GM21526 (cell line): Measurements from ENCODE around the gene IFNA6.
"Not testable (repeated sequence)": the region's sequence is repeated elsewhere in the genome, so short reads cannot be mapped to it uniquely, and the experiment has no call there.

ENCODE experiments used
- ATAC-seq: cut with Tn5 transposase; IDR thresholded peaks from one replicate; pipeline ENCODE4 v1.9.1; 2021; ENCODE audit warnings: moderate library complexity; ENCODE audit not compliant: unreplicated experiment, low FRiP score

Gene IFNA6

DNA sequence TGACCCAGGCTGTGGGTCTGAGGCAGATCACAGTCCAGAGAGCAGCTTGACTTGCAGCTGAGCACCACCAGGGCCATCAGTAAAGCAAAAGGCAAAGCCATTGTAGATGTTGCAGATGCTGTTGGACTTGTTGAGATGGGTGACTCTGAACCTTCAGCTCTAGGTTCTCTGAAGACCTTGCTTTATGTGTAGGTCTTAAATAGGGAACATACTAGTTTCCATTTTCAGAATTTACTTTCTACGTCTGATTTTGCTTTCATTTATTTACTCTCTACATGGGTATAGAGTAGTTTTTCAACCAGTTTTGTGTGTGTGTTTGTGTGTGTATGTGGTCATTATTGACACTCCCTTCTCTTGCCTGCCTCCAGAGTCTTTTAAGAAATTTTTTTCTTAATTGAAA, at the start of gene IFNA6:
IFNA6 (minus strand) TSS at position 101 of the 400 bp plus-strand sequence; CDS start at position 101, 0 bp downstream.
- no peak for ATAC-seq

GRCh38 chr9:21399956-21400355, 49.3 kb upstream of the IFNA6 start:
- no peak for ATAC-seq

DNA sequence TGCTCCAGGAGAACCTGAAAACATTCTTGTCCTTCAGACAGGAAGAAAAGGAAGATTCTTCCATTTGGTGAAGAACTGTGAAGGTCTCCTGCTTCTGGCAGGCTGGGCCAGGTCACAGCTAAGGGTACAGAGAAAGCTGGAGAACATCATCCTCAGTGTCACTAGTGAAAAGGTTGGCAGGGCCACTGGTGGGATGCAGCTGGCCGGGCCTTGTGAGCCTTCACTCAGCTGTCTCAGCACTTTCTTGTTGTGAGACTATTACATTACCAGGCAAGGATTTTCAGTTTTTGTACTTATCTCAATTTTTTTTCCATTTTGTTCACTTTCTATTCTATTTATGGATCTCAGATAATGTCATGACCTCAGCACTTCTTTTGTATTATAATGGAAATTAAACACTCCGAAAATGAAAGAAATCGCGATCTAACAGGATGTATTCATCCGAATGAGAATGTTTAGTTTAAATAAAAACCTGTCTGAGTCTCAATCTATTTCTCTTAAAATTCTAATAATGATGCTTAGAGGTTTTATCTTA, 48.3 kb upstream of the IFNA6 start:
- ATAC-seq: no peak

DNA sequence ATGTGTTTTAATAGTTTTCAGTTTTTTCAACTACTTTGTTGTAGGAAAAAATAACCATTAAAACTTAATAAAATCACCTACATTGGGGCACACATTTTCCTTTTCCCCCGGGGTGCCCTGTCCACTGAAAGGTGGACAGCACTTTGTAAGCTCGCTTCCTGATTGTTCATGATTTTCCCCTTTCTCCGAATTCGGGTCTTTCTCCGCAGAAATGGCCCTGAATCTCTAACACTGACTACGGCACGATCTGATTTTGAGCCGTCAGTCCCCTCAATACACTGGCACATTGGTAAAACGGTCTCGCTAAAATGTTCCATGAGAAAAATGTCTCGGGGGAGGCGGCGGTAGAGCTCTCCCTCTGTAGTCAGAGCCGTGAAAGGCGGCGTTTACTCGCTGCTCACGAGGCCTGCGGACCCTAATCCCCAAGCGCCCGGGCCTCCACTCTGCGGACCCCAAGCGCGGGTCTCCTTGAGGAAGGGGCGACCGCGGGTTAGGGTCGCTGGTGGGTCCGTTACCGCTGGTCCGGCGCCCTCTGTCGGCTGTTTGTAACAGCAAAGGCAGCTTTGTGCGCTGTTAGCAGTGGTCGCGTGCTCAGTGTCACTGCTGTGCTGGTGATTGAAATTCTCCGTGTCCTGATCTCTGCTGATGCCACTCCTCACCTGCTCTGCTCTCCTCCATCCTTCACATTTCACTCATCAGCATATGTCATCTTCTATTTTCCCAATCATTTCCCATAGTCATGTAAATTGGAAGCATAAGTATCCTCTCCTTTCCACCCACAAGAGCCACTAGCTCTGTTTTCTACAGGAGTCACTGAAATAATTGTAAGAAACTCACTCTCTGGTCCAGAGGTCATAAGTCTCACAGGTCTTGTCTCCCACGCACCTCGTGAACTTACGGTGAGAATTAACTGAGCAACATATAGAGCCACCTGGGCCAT, 45.4 kb upstream of the IFNA6 start:
- ATAC-seq: peak; percentile 71

DNA sequence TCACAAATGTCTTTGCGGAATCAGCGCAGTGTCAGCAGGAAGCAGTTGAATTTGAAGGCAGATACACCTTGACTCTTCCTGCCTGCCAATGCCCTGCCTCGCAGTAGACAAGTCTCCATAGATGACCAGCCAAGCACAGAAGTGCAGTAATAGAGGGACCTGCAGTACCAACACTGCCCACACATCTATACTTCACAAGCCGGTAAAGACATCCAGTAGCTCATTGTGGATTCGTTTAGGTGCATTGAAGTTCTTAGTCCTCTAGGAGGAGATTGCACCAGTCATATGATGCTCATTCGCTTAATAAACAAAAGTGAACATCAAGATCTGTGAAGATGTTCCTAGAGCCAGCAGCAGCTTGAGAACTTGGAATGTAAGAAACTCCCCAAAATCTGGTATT, 41.6 kb upstream of the IFNA6 start:
- ATAC-seq: peak; percentile 70

DNA sequence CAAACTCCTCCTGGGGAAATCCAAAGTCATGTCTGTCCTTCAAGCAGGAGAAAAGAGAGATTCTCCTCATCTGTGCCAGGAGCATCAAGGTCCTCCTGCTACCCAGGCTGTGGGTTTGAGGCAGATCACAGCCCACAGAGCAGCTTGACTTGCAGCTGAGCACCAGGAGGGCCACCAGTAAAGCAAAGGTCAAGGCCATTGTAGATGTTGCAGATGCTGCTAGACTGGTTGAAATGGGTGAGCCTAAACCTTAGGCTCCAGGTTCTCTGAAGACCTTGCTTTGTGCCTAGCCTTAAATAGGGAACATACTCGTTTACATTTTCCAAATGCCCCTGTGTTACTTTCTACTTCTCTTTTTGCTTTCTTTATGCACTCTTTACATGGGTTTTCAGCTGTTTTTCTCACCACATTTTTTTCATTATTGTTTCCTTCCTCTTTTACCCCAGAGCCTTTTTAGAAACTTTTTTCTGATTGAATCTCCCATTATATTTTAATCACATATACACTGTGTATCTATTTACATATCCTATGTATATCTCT, 34.5 kb upstream of the IFNA6 start, which contains the start of gene IFNA2:
IFNA2 (minus strand) TSS at position 268 of the 540 bp plus-strand sequence; CDS start at position 199, 69 bp downstream.
- ATAC-seq: peak; percentile 29

DNA sequence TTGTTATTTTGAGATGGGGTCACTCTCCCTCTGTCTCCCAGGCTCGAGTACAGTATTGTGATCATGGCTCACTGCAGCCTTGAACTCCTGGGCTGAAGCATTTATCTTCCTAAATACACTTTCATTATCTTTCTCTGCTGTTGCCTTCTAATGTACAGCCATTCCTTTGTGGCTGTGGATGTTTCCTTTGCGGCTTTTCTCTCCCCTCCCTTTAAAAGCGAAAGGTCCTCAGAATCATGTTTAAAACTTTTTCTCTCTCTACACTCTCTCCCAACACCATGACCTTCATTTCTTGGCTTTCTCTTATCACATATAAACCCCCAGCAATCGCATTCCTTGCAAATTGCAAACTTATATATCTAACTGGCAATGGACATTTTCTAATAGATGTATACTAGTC, 32.9 kb upstream of the IFNA6 start:
- ATAC-seq: no peak

DNA sequence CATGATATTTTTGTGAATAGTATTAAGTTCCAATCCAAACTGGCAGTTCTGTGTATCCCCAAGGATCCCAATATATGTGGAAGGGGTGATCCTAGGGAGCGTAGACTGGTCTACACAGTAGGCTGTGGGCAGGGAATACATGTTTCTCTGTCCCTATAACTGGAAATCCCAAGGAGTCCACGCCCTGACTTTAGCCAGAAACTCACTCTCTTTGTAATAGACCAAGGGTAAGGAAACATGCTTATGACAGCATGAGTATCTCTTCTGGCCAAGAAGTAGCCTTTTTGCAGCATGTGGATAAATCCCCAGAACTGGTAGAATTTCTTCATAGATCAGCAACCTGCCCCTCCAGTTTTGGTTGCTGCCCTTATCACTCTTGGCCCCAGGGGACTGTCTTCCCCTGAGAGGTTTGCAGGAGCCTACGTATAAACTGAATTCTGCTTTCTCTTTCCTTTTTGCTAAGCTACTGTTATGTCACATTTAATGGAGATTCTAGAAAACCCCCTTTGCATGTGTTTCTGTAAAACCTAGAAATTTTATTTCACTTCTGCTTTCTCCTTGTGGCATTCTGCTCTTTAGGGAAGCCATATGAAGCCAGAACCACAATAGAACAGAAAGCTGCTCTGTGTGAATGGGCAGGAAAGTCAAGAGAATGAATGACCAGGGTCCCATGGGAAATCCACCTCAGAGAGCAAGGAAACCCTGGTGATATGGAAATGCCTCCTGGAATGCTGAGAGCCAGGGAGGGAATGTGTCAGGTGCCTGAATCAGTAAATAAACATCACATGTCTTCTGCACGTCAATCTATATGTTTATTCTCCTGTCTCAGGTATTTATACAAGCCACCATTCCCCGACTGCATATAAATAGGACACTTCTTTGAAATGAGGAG, 31.0 kb upstream of the IFNA6 start:
- peak; percentile 98 for ATAC-seq

DNA sequence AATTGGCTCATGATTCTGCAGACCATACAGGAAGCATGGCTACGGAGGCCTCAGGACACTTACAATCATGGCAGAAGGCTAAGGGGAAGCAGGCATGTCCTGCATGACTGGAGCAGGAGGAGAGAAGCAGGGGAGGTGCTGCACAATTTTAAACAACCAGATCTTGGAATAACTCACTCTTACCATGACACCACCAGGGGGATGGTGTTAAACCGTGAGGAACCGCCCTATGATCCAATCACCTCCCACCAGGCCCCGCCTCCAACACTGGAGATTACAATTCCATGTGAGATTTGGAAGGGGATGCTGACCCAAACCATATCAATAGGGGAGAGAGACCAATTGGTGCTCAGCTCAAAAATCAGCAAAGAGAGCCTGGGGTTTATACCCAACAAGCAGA, 20.8 kb upstream of the IFNA6 start:
- not testable (repeated sequence) for ATAC-seq

GRCh38 chr9:21367957-21368356, 17.3 kb upstream of the IFNA6 start, which contains the start of gene IFNA13:
IFNA13 (minus strand) TSS chr9:21368057; CDS start chr9:21368010, 47 bp downstream.
- ATAC-seq: no peak

DNA sequence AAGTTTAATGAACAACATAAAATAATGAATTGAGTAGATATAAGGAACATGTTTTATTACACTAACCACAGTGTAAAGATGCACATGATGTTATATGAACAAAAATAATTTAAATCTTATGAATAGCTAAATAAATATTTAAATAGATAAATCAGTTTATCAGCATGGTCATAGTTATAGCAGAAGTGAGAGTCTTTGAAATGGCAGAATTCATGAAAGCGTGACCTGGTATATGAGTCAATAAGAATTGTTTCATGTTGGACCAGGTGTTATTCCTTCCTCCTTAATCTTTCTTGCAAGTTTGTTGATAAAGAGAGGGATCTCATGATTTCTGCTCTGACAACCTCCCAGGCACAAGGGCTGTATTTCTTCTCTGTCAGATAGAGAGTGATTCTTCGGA, 16.5 kb upstream of the IFNA6 start:
- peak; percentile 93 for ATAC-seq

GRCh38 chr9:21362287-21362686, 11.6 kb upstream of the IFNA6 start:
- no peak for ATAC-seq

DNA sequence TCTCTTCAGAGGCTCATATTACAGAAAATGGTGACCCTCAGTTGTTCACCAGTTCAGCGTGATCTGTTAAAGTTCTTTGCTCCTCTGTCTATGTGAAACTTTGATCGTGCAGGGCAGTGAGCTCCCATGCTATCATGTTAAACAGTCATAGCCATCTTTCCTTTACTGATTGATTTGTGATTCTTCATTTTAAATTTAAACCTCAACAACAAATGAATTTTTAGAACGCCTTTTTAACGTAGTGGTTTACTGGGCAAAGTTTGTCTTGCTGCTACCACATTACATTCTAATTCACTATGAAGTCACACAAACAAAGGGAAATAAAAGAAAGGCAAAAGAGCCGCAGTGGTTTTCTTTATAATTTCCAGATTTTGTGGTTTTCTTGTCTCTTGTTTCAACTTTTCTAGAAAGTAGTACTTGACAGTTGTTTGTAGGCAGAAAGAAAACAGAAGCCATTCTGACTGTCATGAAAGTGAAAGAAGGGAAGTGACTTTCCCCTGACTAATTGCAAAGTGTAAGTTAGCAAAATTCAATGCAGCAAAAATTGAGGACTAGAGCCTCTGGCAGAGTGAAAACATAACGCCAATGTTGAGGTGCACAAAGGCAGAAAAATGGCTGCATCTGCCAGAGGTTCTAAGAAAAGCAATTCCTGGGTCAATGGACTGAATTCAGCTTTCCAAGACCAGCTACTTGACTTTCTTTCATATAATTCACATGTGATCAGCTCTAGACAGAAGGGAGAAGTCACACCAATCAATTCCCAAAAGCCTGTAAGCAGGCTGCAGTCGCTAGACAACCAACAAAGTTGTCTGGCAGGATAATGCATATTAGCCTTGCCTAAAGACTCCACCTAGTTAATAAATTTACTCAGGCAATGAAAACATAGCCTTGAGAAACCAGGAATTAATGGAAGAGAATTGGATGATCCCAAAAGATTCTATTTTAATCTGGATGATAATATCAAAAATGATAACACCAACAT, 7.1 kb upstream of the IFNA6 start:
- ATAC-seq: peak; percentile 91

DNA sequence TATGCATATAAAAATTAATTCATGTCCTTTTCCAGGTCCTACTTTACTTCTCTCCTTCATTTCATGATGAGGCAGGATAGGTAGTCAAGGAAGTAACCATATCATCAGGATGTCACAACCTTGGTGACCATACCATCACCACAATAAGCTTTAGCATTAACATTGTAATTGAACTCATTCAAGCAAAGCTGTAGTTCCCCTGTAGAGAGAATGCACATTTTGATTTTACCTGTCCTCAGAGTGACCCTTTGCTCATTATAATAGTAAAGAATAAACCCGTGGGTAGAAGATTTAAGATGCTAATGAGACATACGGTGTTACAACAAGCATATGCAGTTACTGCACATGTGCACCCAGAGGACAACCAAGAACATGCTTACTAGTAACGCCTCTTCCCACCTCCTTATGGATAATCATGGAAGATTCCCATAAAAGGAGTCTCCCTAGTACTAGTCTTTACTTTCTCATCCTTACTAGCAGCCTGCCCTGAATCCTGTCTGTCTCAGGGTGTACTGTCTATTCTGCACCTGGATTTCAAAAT, 2.2 kb downstream of the IFNA6 start:
- no peak for ATAC-seq

GRCh38 chr9:21340735-21341134, 10.0 kb downstream of the IFNA6 start:
- no peak for ATAC-seq

DNA sequence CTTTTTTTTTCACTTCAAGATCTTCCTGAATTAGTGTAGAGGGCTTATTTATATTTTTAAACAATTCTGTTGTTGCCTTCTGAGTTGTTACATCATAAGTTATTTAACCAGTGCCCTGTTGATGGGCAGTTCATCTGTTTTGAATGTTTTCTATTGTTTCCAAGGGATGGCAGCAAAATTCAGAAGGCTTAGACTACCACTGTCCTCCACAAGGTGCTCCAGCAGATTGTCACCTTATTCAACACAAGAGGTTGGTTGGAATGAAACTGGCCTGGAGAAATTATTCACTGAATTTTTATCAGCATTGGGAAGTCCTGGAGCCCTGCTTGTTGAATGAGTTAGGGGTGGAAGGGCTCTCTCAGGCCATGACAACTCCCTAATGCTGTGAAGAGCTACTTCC, 14.2 kb downstream of the IFNA6 start:
- no peak for ATAC-seq

- peak; percentile 84 for ATAC-seq
Measured at GRCh38 chr9:21334701-21335632, 15.7 kb downstream of the IFNA6 start, which contains the start of gene KLHL9. KLHL9 (minus strand) TSS chr9:21335404; CDS start chr9:21334859, 545 bp downstream.

DNA sequence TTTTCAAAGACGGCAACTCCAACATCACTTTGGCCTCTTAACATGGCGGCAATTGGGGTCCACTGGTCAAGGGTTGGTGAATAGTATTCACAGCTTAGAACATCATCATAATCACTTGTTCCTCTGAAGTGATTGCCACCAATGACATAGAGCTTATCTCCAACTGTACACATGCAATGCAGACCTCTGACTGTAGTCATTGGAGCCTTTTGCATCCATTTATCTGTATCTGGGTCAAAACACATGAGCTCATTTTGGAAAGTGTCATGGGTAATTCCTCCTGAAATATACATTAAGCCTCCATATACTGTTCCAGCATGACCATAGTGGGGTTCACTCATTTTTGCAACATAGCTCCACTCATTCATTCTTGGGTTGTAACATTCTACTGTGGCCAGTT, 17.5 kb downstream of the IFNA6 start:
- ATAC-seq: no peak
